ENCODE measurements around the gene GRK5.

The GRK5 gene

GRCh38 chr10:119420950-119421875 lies 213.8 kb downstream of the GRK5 start:
- no peak overlapping the region for H3K4me3 ChIP-seq (ENCODE audit: low read depth, low read length)
- TF ChIP-seq, protein P1, sequence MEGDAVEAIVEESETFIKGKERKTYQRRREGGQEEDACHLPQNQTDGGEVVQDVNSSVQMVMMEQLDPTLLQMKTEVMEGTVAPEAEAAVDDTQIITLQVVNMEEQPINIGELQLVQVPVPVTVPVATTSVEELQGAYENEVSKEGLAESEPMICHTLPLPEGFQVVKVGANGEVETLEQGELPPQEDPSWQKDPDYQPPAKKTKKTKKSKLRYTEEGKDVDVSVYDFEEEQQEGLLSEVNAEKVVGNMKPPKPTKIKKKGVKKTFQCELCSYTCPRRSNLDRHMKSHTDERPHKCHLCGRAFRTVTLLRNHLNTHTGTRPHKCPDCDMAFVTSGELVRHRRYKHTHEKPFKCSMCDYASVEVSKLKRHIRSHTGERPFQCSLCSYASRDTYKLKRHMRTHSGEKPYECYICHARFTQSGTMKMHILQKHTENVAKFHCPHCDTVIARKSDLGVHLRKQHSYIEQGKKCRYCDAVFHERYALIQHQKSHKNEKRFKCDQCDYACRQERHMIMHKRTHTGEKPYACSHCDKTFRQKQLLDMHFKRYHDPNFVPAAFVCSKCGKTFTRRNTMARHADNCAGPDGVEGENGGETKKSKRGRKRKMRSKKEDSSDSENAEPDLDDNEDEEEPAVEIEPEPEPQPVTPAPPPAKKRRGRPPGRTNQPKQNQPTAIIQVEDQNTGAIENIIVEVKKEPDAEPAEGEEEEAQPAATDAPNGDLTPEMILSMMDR (IDR thresholded peaks at IDR 0.05; ENCODE audit: low read depth, low read length) = no peak

DNA sequence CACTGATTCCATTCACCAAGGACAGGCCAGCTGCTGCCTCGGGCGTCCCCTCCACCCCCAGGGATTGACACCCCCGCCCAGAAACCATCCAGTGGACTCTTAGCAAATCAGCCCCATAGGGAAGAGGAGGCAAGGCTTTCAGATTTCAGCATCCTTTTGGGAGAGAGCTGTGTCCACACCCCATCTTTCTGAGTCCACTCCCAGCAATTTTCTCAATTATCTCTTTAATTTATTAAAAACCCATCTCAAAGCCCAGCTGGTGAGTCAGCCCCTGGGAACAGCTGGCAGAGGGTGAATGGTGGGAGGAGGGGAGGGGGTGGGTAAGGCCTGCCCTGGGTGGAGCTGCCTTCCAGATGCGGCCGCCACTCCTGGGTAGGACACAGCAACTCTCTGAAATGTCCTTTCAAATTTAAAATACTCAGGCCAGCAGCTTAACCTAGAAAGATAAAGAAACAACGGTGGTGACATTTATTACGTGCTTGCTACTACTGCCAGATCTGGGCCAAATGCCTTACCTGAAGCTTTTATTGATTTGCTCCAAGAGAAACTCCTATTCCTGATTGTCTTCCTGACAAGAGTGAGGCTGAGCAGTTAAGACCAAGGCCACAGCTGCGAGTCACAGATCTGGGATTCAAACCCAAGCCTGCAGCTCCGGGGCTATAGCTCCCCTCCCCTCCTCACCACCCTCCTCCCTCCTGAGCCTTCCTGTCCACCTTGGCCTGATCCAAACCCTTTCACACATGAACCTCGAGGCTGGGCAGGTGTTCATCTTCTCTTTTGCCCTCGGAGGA lies 214.7 kb downstream of the GRK5 start:
- H3K4me3 ChIP-seq (ENCODE audit: low read depth, low read length) = no peak overlapping the region
- TF ChIP-seq, protein P1 (IDR thresholded peaks at IDR 0.05; ENCODE audit: low read depth, low read length) = no peak

DNA sequence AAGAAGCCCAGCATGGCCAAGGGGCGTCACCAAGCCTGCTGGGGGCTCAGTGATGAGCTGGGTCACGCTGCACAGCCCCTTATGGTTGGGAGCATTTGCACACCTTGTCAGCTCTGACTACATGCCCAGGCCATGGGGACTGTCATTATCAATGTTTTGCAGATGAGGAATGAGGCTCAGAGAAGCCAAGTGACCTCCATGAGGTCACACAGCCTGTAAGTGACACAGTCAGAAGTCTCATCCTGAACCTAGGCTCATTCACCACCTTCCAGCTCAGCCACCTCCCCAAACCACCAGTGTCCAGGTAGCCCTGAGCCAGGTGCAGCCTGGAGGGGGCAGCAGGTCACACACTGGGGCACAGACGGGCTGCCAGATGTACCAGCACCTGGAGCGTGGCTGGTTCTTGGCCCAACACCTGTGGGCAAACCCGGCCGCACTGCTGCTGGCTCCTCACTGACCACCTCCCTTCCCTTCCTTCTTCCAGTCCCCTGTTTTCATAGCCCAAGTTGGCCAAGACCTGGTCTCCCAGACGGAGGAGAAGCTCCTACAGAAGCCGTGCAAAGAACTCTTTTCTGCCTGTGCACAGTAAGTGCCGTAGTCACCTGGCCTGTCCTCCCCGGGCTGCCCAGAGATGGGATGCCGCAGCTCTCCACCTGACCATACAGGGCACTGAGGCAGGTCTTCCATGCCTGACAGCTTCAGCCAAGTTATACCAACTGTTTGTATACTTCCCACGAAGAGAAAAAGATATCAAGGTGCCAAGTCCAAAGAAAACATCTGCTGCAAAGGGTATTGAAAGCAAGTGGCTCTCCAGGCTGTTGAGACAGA lies 215.5 kb downstream of the GRK5 start:
- H3K4me3 ChIP-seq (ENCODE audit: low read depth, low read length) = no peak overlapping the region
- TF ChIP-seq, protein P1 (IDR thresholded peaks at IDR 0.05; ENCODE audit: low read depth, low read length) = no peak

DNA sequence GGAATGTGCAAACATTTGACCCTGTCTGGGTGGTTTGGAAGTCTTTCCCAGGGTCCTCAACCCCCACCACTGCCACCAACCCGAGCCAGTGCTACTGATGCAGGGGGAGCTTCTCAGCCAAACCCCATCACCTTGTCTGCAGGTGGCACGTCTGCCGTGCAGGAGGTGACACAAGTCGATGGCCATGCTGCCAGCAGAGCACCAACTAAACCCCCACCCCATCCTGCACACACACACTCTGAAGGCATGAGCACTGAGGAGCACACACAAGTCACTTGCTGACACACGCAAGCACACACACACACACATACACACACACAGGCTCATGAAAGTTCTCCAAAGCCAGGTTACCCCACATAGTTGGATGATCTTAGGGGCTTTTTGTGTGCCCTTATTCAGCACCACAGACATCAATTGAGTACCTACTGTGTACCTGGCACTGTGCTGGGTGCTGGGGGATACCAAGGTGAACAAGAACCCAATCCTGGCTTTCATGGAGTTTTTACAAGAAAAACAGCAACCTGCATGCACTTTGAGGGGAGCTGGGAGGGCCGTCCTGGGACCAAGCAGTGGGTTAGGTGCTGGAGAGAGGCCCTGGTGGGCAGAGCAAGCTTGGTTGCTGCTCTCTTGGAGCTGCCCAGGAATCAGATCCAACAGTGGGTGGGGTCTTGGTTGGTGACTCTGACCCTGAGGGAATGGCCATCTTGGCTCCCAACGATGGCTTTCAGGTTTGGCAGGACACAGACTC lies 216.3 kb downstream of the GRK5 start:
- no peak overlapping the region for H3K4me3 ChIP-seq (ENCODE audit: low read depth, low read length)
- TF ChIP-seq, protein P1 (IDR thresholded peaks at IDR 0.05; ENCODE audit: low read depth, low read length) = no peak

DNA sequence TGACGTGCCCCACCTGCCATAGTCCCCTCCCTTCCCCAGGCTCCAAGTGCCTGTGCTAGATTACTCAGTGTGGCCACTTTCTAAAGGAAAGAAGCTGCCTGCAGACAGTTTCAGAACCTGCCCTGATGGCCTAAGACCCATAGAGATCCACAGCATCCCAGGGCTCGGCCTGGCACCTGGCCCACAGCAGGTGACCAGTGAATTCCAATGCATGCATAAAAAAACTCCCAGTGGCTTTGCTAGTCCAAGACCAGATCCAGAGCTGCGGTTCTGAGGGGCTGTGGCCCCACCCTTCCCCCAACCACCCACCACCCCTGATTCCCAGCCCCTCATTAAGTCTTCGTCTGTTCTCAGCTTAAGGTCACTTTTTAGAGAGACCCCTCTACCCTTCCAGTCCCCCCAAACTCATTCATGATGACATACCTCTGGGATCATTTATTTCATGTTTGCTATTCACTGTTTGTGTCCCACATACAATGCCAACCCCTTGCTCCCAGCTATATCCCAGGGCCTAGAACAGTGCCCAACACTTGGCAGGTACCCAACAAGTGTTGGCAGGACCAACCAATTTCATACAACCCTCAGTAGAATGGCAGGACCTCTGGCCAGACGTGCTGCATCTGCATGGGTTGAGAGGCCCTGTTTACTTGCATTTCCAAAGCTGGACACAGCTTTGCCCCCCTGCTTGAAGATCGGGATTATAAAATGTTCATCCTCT lies 217.0 kb downstream of the GRK5 start:
- H3K4me3 ChIP-seq (ENCODE audit: low read depth, low read length) = no peak overlapping the region
- TF ChIP-seq, protein P1 (IDR thresholded peaks at IDR 0.05; ENCODE audit: low read depth, low read length) = no peak

All from WI38 (cell line).